Osteoblast (primary cell): ENCODE results near the gene FBXL3. TPM values are rescaled to one million over a fixed set of nuclear protein-coding genes. Genes with fewer than 3 reads are reported as not detected.

ENCODE experiments used
- DNase-seq: peaks from one replicate; pipeline ENCODE4 v3.0.0; 2011; ENCODE audit warnings: low spot score, mixed read lengths; ENCODE audit not compliant: insufficient read length; ENCODE audit errors: missing footprints
- H2AFZ ChIP-seq: 2 replicates; pipeline ENCODE4 v1.6.0; 2011; ENCODE audit warnings: mild to moderate bottlenecking, low read length
- H3K27ac ChIP-seq: 2 replicates; pipeline ENCODE4 v1.5.1; 2011; ENCODE audit warnings: mild to moderate bottlenecking, low read depth, low read length, moderate library complexity
- H3K27me3 ChIP-seq: 2 replicates; pipeline ENCODE4 v1.6.0; 2012; ENCODE audit warnings: mild to moderate bottlenecking, control low read depth, inconsistent platforms, low read length, moderate library complexity; ENCODE audit not compliant: insufficient read depth
- H3K36me3 ChIP-seq: 2 replicates; pipeline ENCODE4 v1.5.1; 2011; ENCODE audit warnings: mild to moderate bottlenecking, low read length, control low read depth, moderate library complexity; ENCODE audit not compliant: insufficient read depth
- H3K4me1 ChIP-seq: 2 replicates; pipeline ENCODE4 v1.5.1; 2011; ENCODE audit warnings: mild to moderate bottlenecking, low read length, control low read depth, moderate library complexity; ENCODE audit not compliant: insufficient read depth
- H3K4me2 ChIP-seq: 2 replicates; pipeline ENCODE4 v1.6.0; 2011; ENCODE audit warnings: mild to moderate bottlenecking, low read length; ENCODE audit not compliant: insufficient read depth
- H3K4me3 ChIP-seq: fragments of 200-600 bp; sonication (generic); 3 replicates; pipeline ENCODE4 v1.5.1; 2012; ENCODE audit warnings: mild to moderate bottlenecking, low read length, inconsistent platforms; ENCODE audit not compliant: insufficient read depth
- H3K79me2 ChIP-seq: 2 replicates; pipeline ENCODE4 v1.6.0; 2012; ENCODE audit warnings: mild to moderate bottlenecking, low read length, control low read depth, inconsistent platforms; ENCODE audit not compliant: insufficient read depth
- H3K9me3 ChIP-seq: 2 replicates; pipeline ENCODE4 v1.5.1; 2011; ENCODE audit warnings: low read depth, low read length, control low read depth
- H4K20me1 ChIP-seq: 2 replicates; pipeline ENCODE4 v1.6.0; 2012; ENCODE audit warnings: mild to moderate bottlenecking, low read length, control low read depth; ENCODE audit not compliant: insufficient read depth
- total RNA-seq: library from RNA; depleted of rRNA; stranded (reverse); fragments of >200 nt; gene quantifications from 2 replicates; pipeline ENCODE4 v1.2.3, GENCODE V29; 2012
- TF ChIP-seq, protein P1 (sequence below): IDR thresholded peaks from 2 replicates; pipeline ENCODE4 v1.5.1; 2011; ENCODE audit warnings: mild to moderate bottlenecking, low read depth, low read length, moderate library complexity; ENCODE audit errors: extremely low read depth

Gene FBXL3
- total RNA-seq, 1 donor, result 76.0 TPM

DNA sequence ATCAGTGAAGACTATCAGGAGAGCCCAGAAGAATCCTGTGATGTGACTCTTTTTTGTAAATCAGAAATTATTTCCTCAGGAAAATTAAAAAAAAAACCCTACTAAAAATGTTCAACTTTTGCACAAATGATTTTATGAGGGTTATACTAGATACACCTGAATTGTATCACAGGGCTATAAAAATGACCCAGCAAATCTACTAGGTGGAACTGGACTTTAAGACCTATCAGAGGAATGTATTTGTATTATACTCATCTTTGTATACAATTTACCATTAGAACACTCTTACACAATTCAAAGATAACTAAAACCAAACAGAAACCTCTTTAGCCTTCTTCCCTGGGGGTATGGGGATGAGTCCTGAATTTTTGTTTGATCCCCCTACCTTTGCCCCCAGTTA lies 7.2 kb downstream of the FBXL3 start:
- H2AFZ ChIP-seq, result no peak overlapping the region
- DNase-seq, result no peak
- H4K20me1 ChIP-seq, result peaks cover 55% of the 10 kb centered on the region
- no peak overlapping the region for H3K4me2 ChIP-seq
- H3K4me1 ChIP-seq, result peaks cover 27% of the 10 kb centered on the region
- TF ChIP-seq, protein P1, sequence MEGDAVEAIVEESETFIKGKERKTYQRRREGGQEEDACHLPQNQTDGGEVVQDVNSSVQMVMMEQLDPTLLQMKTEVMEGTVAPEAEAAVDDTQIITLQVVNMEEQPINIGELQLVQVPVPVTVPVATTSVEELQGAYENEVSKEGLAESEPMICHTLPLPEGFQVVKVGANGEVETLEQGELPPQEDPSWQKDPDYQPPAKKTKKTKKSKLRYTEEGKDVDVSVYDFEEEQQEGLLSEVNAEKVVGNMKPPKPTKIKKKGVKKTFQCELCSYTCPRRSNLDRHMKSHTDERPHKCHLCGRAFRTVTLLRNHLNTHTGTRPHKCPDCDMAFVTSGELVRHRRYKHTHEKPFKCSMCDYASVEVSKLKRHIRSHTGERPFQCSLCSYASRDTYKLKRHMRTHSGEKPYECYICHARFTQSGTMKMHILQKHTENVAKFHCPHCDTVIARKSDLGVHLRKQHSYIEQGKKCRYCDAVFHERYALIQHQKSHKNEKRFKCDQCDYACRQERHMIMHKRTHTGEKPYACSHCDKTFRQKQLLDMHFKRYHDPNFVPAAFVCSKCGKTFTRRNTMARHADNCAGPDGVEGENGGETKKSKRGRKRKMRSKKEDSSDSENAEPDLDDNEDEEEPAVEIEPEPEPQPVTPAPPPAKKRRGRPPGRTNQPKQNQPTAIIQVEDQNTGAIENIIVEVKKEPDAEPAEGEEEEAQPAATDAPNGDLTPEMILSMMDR, result no peak
- no peak overlapping the region for H3K4me3 ChIP-seq
- H3K36me3 ChIP-seq, result peaks cover 38% of the 10 kb centered on the region
- no peak overlapping the region for H3K27ac ChIP-seq
- H3K27me3 ChIP-seq, result no peaks in the 10 kb centered on the region
- H3K9me3 ChIP-seq, result no peaks in the 10 kb centered on the region
- H3K79me2 ChIP-seq, result peaks cover 89% of the 10 kb centered on the region

DNA sequence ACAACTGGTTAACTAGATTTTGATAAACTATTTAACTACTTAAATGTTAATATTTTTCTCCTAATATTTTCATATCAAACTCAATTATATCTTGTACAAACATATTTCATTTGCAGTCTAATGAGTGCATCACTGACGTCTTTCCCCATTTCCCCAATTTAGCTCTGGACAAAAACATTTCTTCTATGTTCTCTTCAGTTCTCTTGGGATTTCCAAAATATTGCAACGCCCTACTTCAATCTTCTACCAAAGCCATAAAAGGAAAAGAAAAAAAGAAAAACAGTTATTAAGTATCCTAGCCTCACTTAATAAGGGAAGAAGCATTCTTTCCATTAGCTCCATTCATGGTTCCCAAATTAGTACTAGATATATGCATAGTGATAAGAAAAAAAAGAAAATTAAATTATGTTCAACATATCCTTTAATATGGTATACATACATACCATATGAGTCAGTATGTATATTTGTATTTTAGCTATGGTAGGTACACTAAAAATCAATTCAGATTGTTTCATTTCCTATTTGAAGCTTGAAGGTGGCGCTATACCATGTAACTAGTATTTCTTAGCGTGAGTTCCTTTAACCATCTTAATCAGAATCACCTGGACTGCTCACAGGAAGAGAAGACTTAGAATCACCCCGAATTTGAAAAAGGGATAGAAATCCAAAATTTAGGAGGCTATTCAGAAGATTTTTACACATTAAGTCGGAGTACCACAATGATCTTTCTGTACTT lies 9.9 kb downstream of the FBXL3 start:
- no peaks in the 10 kb centered on the region for H3K27me3 ChIP-seq
- peaks cover 4% of the 10 kb centered on the region for H3K4me1 ChIP-seq
- TF ChIP-seq, protein P1, result no peak
- peaks cover 33% of the 10 kb centered on the region for H4K20me1 ChIP-seq
- H3K36me3 ChIP-seq, result peaks cover 63% of the 10 kb centered on the region
- no peak overlapping the region for H2AFZ ChIP-seq
- H3K4me3 ChIP-seq, result no peak overlapping the region
- no peak for DNase-seq
- peaks cover 85% of the 10 kb centered on the region for H3K79me2 ChIP-seq
- H3K27ac ChIP-seq, result no peak overlapping the region
- H3K9me3 ChIP-seq, result no peaks in the 10 kb centered on the region
- no peak overlapping the region for H3K4me2 ChIP-seq

DNA sequence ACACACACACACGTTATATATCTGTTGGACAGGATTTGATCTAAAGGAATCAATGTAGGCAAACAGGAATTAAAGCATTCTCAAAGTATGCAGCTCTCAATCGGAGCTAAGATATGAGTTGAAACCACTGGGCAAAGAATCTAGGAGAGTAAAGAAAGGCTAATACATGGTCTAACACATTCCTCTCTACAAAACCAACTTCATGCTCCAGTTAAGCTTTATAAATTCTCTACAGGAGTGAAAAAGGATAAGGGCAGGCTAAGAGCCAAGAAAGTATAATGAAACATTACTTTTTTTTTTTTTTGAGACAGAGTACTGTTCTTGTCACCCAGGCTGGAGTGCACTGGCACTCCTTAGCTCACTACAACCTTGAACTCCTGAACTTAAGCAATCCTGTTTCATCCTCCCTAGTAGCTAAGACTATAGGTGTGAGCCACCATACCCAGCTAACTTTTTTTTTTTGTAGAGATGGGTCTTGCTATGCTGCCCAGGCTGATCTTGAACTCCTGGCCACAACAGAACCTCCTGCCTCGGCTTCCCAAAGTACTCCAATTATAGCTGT lies 10.6 kb downstream of the FBXL3 start:
- Histone ChIP-seq H3K9me3 (no peaks in the 10 kb centered on the region), H2AFZ (no peak overlapping the region), H3K4me2 (no peak overlapping the region), H3K79me2 (peaks cover 85% of the 10 kb centered on the region), H3K4me1 (no peaks in the 10 kb centered on the region), H3K36me3 (peaks cover 67% of the 10 kb centered on the region), H3K27me3 (no peaks in the 10 kb centered on the region), H4K20me1 (peaks cover 27% of the 10 kb centered on the region), H3K4me3 (no peak overlapping the region), H3K27ac (no peak overlapping the region)
- TF ChIP-seq, protein P1, result no peak
- DNase-seq, result no peak

DNA sequence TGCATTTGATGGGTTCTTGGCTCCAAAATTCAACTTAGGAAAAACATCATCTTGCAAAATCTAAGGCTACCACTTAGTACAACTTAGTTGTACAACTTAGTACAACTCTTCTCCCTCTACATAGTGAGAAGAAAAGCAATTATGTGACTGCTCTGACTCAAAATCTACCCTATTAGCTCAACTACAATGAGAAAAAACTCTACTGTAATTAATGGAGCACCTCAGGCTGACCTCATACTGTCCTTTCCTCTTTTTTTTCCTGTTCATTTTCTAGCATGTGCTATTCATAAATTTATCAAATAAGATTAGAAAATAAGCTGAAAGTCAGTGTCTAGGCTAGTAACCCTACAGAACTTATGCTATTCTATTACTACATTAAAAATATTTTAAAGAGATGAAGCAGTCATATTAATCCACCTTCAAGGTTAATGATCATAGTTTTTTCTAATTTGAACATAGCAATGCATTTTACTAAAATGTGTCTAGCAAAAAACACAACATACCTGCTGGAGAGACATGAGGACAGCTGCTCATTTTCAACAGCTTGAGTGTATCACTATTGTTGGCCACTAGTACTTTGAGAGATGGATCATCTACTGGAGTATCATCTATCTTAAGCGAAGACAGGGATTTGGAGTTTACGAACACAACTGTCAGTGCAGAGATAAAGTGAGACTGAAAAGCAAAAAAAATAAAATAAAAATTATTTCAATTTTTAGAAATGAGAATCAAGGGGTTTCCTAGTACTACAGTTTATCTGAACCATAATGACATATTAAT lies 11.9 kb downstream of the FBXL3 start:
- Histone ChIP-seq H3K36me3 (peaks cover 72% of the 10 kb centered on the region), H3K4me3 (no peak overlapping the region), H2AFZ (no peak overlapping the region), H3K27me3 (no peaks in the 10 kb centered on the region), H3K9me3 (no peaks in the 10 kb centered on the region), H3K79me2 (peaks cover 82% of the 10 kb centered on the region), H3K4me1 (no peaks in the 10 kb centered on the region), H3K4me2 (no peak overlapping the region), H3K27ac (no peak overlapping the region), H4K20me1 (peaks cover 15% of the 10 kb centered on the region)
- TF ChIP-seq, protein P1, result no peak
- DNase-seq, result no peak
